HG02623 (cell line): ENCODE data around the gene M1AP.
A peak's percentile ranks its signal among the peaks of the same experiment; 100 is the strongest.
"Not testable (repeated sequence)": the region's sequence is repeated elsewhere in the genome, so short reads cannot be mapped to it uniquely, and the experiment has no call there.

ENCODE experiments used
- ATAC-seq: cut with Tn5 transposase; IDR thresholded peaks from one replicate; pipeline ENCODE4 v1.9.1; 2021; ENCODE audit warnings: moderate library complexity; ENCODE audit not compliant: unreplicated experiment

The M1AP gene

GRCh38 chr2:74569686-74570085, 78.4 kb downstream of the M1AP start:
- no peak for ATAC-seq

- ATAC-seq, result no peak
Measured at GRCh38 chr2:74567881-74568280, 80.2 kb downstream of the M1AP start.

DNA sequence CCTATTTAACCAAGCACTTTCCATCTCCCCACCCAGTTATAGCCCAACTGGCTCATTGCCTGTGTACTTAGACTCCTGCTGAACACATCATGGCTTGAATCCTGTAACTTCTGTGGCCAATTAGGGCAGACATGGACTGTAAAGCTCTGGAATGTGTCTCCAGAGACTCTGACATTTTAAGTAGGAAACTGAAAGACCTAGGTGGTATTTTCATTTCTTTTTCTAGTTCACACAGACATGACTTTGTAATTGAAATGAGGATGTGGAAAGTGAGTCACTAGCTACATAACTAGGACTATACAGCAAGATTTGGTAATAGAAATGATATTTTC, 81.4 kb downstream of the M1AP start:
- ATAC-seq, result no peak

DNA sequence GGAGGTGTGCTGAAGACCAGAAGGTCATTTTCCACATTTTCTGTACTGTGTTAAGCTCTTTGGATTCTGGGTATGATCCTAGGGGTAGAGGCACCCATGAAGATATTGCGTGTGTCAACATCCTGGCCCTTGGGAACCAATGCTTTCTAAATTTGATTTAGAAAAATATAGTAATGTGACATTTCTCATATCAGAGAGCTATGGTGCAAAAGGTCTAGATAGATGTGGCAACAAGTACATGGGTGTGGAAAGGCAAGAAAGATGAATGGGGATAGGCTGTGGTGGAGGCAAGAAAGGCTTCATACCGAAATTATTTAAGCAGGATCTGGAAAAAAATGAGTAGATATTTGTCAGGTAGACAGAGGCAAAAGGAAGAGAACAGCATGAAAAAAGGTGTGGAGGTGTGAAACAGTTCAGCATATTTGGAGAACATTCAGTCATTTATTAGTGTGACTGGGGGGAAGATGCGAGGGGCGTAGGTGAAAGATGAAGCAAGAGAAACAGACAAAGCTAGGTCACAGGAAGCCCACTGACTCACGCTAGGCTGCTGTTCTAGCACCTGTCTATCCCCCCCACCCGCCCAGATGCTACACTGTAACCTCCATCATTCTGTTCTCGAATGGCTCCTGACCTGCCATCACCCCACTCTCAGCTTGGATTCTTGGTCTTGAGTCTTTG, 81.9 kb downstream of the M1AP start:
- no peak for ATAC-seq

GRCh38 chr2:74564222-74564621, 83.9 kb downstream of the M1AP start:
- no peak for ATAC-seq

DNA sequence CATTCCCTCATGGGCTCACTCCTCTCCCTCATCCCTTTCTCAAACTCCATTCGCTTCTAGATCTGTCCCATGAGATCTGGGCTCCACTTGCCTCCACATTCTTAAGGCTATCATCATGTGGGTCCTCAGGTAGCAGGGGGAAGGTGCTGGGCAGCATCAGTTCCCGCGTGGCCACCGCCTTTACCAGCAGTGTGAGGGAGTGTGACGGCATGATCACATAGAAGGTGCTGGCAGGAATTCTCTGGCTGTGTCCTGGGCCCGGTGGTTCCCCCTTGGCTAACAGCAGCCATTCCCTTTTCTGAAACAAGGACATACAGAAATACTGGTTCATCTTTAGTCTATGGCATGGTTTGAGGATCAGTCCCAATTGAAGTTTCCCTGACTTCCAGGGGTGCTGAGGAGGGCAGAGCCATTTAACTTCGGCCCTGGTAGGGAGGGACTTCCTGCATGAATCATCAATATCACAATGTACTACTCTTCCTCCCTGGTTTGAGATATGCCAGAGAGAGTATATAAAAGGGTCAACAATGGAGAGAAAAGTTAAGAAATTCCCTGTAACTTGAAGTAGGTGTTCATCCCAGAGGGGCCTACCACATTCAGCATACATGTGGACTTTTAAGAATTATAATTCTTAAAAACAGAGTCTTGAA, 85.9 kb downstream of the M1AP start:
- no peak for ATAC-seq

GRCh38 chr2:74561022-74561421, 87.1 kb downstream of the M1AP start:
- not testable (repeated sequence) for ATAC-seq

DNA sequence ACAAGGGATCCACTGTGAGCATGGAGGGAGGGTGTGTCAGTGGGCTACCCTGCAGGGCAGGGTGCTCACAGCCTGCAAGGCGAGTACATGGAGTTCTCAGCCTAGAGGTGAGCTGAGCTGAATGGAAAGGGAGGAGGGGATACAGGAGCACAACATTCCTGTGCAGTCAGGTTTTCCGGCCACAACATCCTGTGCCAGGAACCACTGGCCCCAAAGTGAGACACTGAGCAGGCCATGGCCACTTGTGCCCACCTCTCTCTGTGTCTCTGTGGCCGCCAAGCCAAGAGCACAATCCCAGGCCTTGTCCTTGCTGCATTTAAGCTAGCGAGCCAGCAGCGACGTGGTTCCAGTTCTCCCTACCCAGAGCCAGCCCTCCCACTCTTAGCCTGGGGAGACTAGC, 87.5 kb downstream of the M1AP start:
- no peak for ATAC-seq

DNA sequence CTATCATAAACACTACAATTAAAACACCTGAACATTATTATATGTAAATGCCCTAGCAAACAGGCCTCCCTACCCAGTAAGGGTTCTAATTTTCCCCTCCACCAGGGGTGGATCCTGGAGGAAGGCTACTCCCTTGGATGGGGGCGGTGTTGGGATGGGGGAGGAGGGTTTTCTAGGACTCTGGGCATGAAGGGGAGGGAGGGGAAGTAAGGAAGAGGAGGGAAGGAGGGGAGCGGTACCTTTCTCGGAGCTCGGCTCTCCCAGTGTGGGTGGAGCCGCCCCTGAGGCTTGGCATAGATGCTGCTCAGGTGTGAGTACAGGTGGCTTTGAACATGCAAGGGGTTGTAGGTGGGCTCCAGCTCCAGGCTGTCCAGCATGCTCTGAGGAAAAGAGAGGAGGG, 88.2 kb downstream of the M1AP start:
- no peak for ATAC-seq

- ATAC-seq, result no peak
Measured at GRCh38 chr2:74558284-74559230, 89.6 kb downstream of the M1AP start.

- ATAC-seq, result no peak
Measured at GRCh38 chr2:74556831-74557370, 91.2 kb downstream of the M1AP start.

GRCh38 chr2:74556159-74556558, 92.0 kb downstream of the M1AP start:
- ATAC-seq, result no peak

DNA sequence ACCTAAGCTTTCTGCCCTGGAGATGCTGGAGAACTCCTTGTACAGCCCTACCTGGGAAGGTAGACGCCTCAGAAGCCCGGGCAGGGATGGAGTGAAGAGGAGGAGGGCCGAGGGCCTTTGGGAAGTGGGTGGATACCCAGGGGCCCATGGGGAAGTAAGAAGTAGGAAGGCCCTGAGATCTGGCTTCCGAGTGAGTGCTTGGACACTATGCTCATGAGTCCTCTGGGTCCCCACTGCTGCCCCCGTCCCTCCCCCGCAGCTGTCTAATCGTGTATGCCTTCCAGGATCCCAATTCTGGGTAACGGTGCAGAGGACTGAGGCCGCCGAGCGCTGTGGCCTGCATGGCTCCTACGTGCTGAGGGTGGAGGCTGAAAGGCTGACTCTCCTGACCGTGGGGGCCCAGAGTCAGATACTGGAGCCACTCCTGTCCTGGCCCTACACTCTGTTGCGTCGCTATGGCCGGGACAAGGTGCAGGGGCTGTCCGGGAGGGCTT, 92.5 kb downstream of the M1AP start:
- no peak for ATAC-seq

- peak; percentile 48 for ATAC-seq
Measured at GRCh38 chr2:74554820-74555531, 93.2 kb downstream of the M1AP start.

GRCh38 chr2:74553892-74554819, 94.0 kb downstream of the M1AP start, which contains the start of the genes DOK1 and LOXL3:
Gene DOK1, plus strand, starts transcription at chr2:74554720. Its CDS starts 35 bp downstream, at chr2:74554755.
Gene LOXL3, minus strand, starts transcription at chr2:74553942. Its CDS starts 1,308 bp downstream, at chr2:74552634.
- peak; percentile 45 for ATAC-seq

DNA sequence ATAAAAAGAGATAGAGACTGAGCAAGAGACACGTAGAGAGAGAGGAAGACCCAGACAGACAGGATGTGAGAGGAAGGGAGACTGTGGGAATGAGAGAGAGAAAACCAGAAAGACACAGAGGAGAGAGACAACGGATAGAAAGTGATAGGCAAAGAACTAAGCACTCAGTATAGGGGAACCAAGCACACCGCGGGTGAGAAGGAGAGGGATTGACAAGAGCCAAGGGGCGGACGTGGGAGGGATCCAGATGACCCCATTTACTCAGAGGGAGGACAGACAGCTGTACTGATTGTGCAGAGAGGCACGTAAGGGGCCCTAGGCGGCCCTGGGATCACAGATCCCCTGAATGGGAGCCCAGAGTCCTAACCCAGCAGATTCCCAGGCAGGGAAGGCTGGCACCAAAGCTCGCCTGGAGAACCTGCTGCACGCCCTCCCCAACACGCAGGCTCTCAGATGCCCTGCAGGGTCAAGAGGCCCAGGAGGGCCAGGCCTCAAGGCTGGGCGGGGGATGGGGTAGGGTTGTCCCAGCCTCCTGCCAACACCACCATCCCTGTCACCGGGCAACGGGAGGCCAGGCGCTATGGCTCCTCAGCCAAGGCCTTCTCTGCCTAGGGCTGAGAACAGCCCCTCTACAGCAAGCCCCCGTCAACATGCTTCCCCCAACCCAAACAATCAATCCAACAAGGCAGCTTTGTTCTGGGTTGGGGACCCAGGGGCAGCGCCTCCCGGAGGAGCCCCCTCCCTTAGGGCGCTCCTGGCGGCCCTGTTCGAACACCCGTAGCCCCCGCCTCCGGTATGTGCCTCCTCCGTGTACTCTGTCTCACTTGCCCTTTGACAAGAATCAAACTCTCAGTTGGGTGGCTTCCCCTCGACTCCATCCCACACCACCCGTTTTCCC, 95.0 kb downstream of the M1AP start:
- ATAC-seq, result no peak

- no peak for ATAC-seq
Measured at GRCh38 chr2:74551942-74552913, 95.9 kb downstream of the M1AP start.
